MM.1S (cell line): Measurements from ENCODE around the gene MBOAT1.

Source experiments
- DNase-seq: peaks from one replicate; pipeline ENCODE4 v3.0.0-alpha.2; 2015
- H2AFZ ChIP-seq: fragments of 300-600 bp; sonication (generic); 2 replicates; pipeline ENCODE4 v1.6.0; 2016; ENCODE audit warnings: antibody characterized with exemption, low read length
- H3F3A ChIP-seq: fragments of 300-600 bp; sonication (generic); 2 replicates; pipeline ENCODE4 v1.6.1; 2016; ENCODE audit warnings: mild to moderate bottlenecking, antibody characterized with exemption, low read length, moderate library complexity, mixed read lengths; ENCODE audit not compliant: insufficient read depth
- H3K27ac ChIP-seq: fragments of 300-600 bp; sonication (generic); 2 replicates; pipeline ENCODE4 v1.5.1; 2016; ENCODE audit warnings: mild to moderate bottlenecking, low read length
- H3K27me3 ChIP-seq: fragments of 300-600 bp; sonication (generic); replicated peaks from 2 replicates; pipeline ENCODE4 v1.6.0; 2016; ENCODE audit warnings: low read length; ENCODE audit not compliant: insufficient read depth
- H3K36me3 ChIP-seq: fragments of 300-600 bp; sonication (generic); replicated peaks from 2 replicates; pipeline ENCODE4 v1.6.1; 2016; ENCODE audit warnings: mild to moderate bottlenecking, low read length, mixed read lengths; ENCODE audit not compliant: insufficient read depth
- H3K4me1 ChIP-seq: fragments of 300-600 bp; sonication (generic); 2 replicates; pipeline ENCODE4 v1.6.1; 2016; ENCODE audit warnings: low read length, mixed read lengths
- H3K4me2 ChIP-seq: fragments of 300-600 bp; sonication (generic); 2 replicates; pipeline ENCODE4 v1.6.0; 2016; ENCODE audit warnings: low read depth, low read length
- H3K4me3 ChIP-seq: fragments of 300-600 bp; sonication (generic); 2 replicates; pipeline ENCODE4 v1.5.1; 2016; ENCODE audit warnings: low read length, mixed read lengths
- H3K79me2 ChIP-seq: fragments of 300-600 bp; sonication (generic); 2 replicates; pipeline ENCODE4 v1.6.1; 2016; ENCODE audit warnings: mixed run types, low read length, mixed read lengths
- H3K9ac ChIP-seq: fragments of 300-600 bp; sonication (generic); 2 replicates; pipeline ENCODE4 v1.6.1; 2016; ENCODE audit warnings: low read length, mixed read lengths
- H3K9me2 ChIP-seq: fragments of 300-600 bp; sonication (generic); replicated peaks from 2 replicates; pipeline ENCODE4 v1.6.1; 2016; ENCODE audit warnings: mild to moderate bottlenecking, low read length, mixed read lengths; ENCODE audit not compliant: insufficient read depth
- H3K9me3 ChIP-seq: fragments of 300-600 bp; sonication (generic); replicated peaks from 2 replicates; pipeline ENCODE4 v1.6.1; 2016; ENCODE audit warnings: mild to moderate bottlenecking, low read length, mixed read lengths; ENCODE audit not compliant: insufficient read depth
- H4K20me1 ChIP-seq: fragments of 300-600 bp; sonication (generic); 2 replicates; pipeline ENCODE4 v1.6.1; 2016; ENCODE audit warnings: mild to moderate bottlenecking, low read length, moderate library complexity, mixed read lengths; ENCODE audit not compliant: insufficient read depth
- EZH2 ChIP-seq: fragments of 300-600 bp; sonication (generic); optimal IDR thresholded peaks from 2 replicates; pipeline ENCODE3; 2017; ENCODE audit warnings: low read depth, mild to moderate bottlenecking, antibody characterized with exemption, low read length, mixed read lengths
- EZH2phosphoT487 ChIP-seq: fragments of 300-600 bp; sonication (generic); IDR thresholded peaks from 2 replicates; pipeline ENCODE4 v1.6.1; 2018; ENCODE audit warnings: antibody characterized with exemption, low read length
- TF ChIP-seq, protein P1 (sequence below): fragments of 300-600 bp; sonication (generic); IDR thresholded peaks from 2 replicates; pipeline ENCODE4 v1.5.1; 2016; ENCODE audit warnings: antibody characterized with exemption, low read length, mixed read lengths

Gene MBOAT1

DNA sequence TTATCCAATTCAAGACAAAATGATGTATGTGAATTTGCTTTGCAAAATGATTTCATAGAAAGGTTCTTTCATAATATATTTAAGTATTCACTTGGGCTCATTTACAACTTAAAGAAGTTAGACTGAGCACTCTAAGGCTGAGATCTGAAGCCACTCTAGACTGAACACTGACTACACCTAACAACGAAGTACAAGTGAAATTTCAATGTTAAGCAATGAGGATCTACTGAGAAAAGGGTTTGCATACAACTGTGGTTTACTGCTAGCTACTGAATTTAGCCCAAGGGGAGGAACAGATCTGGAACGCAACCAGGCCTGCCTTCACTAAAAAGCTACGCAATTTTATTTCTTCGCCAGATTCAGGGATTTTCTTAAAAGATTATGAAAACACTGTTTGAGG is 106.4 kb downstream of the MBOAT1 start:
- Histone ChIP-seq H3K27me3 (no peaks in the 10 kb centered on the region), H3K9me3 (no peaks in the 10 kb centered on the region), H3F3A (no peaks in the 10 kb centered on the region), H4K20me1 (no peaks in the 10 kb centered on the region), H3K79me2 (no peaks in the 10 kb centered on the region), H2AFZ (no peak overlapping the region), H3K9me2 (no peaks in the 10 kb centered on the region), H3K4me2 (no peak overlapping the region), H3K36me3 (no peaks in the 10 kb centered on the region; the same call in 1 of the 2 replicates), H3K4me3 (no peak overlapping the region), H3K27ac (no peak overlapping the region), H3K9ac (no peak overlapping the region), H3K4me1 (no peaks in the 10 kb centered on the region)
- TF ChIP-seq EZH2 (no peak), EZH2phosphoT487 (no peak)
- TF ChIP-seq, protein P1, sequence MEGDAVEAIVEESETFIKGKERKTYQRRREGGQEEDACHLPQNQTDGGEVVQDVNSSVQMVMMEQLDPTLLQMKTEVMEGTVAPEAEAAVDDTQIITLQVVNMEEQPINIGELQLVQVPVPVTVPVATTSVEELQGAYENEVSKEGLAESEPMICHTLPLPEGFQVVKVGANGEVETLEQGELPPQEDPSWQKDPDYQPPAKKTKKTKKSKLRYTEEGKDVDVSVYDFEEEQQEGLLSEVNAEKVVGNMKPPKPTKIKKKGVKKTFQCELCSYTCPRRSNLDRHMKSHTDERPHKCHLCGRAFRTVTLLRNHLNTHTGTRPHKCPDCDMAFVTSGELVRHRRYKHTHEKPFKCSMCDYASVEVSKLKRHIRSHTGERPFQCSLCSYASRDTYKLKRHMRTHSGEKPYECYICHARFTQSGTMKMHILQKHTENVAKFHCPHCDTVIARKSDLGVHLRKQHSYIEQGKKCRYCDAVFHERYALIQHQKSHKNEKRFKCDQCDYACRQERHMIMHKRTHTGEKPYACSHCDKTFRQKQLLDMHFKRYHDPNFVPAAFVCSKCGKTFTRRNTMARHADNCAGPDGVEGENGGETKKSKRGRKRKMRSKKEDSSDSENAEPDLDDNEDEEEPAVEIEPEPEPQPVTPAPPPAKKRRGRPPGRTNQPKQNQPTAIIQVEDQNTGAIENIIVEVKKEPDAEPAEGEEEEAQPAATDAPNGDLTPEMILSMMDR: no peak
- DNase-seq: no peak

DNA sequence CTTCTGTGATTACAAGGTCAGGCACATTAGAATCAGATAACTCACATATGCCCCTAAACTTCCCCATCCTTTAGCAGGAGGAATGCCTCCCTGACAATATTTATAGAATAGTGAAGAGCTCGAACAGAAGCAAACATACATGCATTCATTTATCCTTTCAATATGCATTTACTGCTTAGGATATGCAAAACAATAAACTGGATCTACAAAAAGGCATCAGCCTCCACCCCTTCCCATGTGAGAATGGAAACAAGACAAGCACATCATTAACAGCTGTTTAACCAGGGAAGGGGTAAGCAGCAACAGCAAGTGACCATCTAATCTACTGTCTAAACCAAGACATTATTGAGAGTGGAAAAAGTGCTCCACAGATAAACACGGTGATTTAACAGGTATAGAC is 107.6 kb downstream of the MBOAT1 start:
- no peaks in the 10 kb centered on the region; the same call in 1 of the 2 replicates for H3K36me3 ChIP-seq

DNA sequence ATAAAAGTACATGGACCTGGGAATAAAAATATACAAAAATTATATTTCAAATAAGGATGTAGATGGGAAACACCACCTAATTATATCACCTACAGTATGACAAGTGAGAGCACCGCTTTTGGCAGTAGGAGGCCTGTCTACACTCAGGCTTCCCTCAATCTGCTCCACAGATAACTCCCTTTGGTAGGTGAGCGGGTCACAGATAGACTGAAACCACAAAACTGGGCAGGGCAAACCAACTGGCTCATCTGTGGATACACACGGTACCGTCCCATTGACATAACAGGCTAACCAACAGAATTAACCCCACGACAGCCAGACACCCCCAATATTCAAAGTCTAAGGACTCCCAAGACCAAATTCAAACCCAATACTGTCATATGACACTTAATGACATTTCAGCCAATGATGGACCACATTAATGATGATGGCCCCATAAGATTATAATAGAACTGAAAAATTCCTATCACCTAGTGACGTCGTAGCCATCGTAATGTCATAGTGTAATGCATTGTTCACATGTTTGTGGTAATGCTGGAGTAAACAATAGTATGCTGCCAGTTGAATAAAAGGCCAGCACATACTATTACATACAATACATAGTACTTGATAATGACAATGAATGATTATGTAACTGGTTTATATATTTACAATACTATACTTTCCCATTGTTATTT is 109.7 kb downstream of the MBOAT1 start:
- Histone ChIP-seq H3K4me1 (no peaks in the 10 kb centered on the region), H3K4me3 (no peak overlapping the region), H3K27me3 (no peaks in the 10 kb centered on the region), H3K36me3 (no peaks in the 10 kb centered on the region; the same call in 1 of the 2 replicates), H3F3A (no peaks in the 10 kb centered on the region), H3K79me2 (no peaks in the 10 kb centered on the region), H3K9me3 (no peaks in the 10 kb centered on the region), H3K4me2 (no peak overlapping the region), H2AFZ (no peak overlapping the region), H3K9ac (no peak overlapping the region), H4K20me1 (no peaks in the 10 kb centered on the region), H3K9me2 (no peaks in the 10 kb centered on the region), H3K27ac (no peak overlapping the region)
- DNase-seq: no peak
- TF ChIP-seq EZH2phosphoT487 (no peak), EZH2 (no peak)
- TF ChIP-seq, protein P1: no peak

More for the DNA sequence above, 107.6 kb downstream of the MBOAT1 start:
- no peaks in the 10 kb centered on the region for H3K9me2 ChIP-seq
- H3K79me2 ChIP-seq: no peaks in the 10 kb centered on the region
- TF ChIP-seq, protein P1: no peak
- no peak for DNase-seq
- H3K27ac ChIP-seq: no peak overlapping the region
- no peaks in the 10 kb centered on the region for H4K20me1 ChIP-seq
- no peak overlapping the region for H3K4me3 ChIP-seq
- H3K9ac ChIP-seq: no peak overlapping the region
- no peak overlapping the region for H2AFZ ChIP-seq
- H3F3A ChIP-seq: no peaks in the 10 kb centered on the region
- H3K4me1 ChIP-seq: no peaks in the 10 kb centered on the region
- no peak overlapping the region for H3K4me2 ChIP-seq
- no peaks in the 10 kb centered on the region for H3K9me3 ChIP-seq
- no peaks in the 10 kb centered on the region for H3K27me3 ChIP-seq
